Amniotic epithelial cell (primary cell): Measurements from ENCODE around the gene CCL25.

Experiments used
- DNase-seq: peaks from one replicate; pipeline ENCODE4 v3.0.0-alpha.2; 2010; ENCODE audit warnings: low read depth

CCL25 gene

GRCh38 chr19:8110931-8111330 is 58.4 kb downstream of the CCL25 start:
- DNase-seq: no peak

- DNase-seq: no peak
These were observed 58.8 kb downstream of the CCL25 start for GRCh38 chr19:8111376-8111775.
